Karpas-422 (cell line): ENCODE results near the gene CXCL17. TPM values are rescaled to one million over a fixed set of nuclear protein-coding genes. Genes with fewer than 3 reads are reported as not detected.

ENCODE experiments used
- DNase-seq: peaks from one replicate; pipeline ENCODE4 v3.0.0-alpha.2; 2015
- H2AFZ ChIP-seq: fragments of 200-600 bp; sonication (generic); 2 replicates; pipeline ENCODE4 v1.6.1; 2014; ENCODE audit warnings: antibody characterized with exemption, low read length, mixed read lengths
- H3K27ac ChIP-seq: fragments of 200-600 bp; sonication (generic); 2 replicates; pipeline ENCODE4 v1.5.1; 2014; ENCODE audit warnings: mild to moderate bottlenecking, low read length, moderate library complexity
- H3K27me3 ChIP-seq: fragments of 200-600 bp; sonication (generic); 2 replicates; pipeline ENCODE4 v1.6.1; 2014; ENCODE audit warnings: low read length, mixed read lengths
- H3K36me3 ChIP-seq: fragments of 200-600 bp; sonication (generic); 2 replicates; pipeline ENCODE4 v1.6.1; 2014; ENCODE audit warnings: low read length, mixed read lengths; ENCODE audit not compliant: insufficient read depth
- H3K4me1 ChIP-seq: fragments of 200-600 bp; sonication (generic); 2 replicates; pipeline ENCODE4 v1.6.1; 2014; ENCODE audit warnings: mild to moderate bottlenecking, low read length, mixed read lengths
- H3K4me2 ChIP-seq: fragments of 200-600 bp; sonication (generic); 2 replicates; pipeline ENCODE4 v1.6.1; 2014; ENCODE audit warnings: low read length, low read depth, mild to moderate bottlenecking; ENCODE audit not compliant: poor library complexity, severe bottlenecking
- H3K4me3 ChIP-seq: fragments of 200-600 bp; sonication (generic); 2 replicates; pipeline ENCODE4 v1.5.1; 2014; ENCODE audit warnings: mild to moderate bottlenecking, antibody characterized with exemption, low read length, mixed read lengths
- H3K79me2 ChIP-seq: fragments of 200-600 bp; sonication (generic); 2 replicates; pipeline ENCODE4 v1.6.1; 2014; ENCODE audit warnings: mild to moderate bottlenecking, low read length, mixed read lengths
- H3K9ac ChIP-seq: fragments of 200-600 bp; sonication (generic); 2 replicates; pipeline ENCODE4 v1.6.0; 2014; ENCODE audit warnings: low read length
- H3K9me2 ChIP-seq: fragments of 200-600 bp; sonication (generic), shearing (Covaris generic); replicated peaks from 2 replicates; pipeline ENCODE4 v1.6.0; 2014; ENCODE audit warnings: mild to moderate bottlenecking, low read length, moderate library complexity; ENCODE audit not compliant: insufficient read depth
- H3K9me3 ChIP-seq: fragments of 300-700, 200-600 bp; sonication (generic); 2 replicates; pipeline ENCODE4 v1.6.1; 2014; ENCODE audit warnings: low read length, mixed read lengths
- H4K20me1 ChIP-seq: fragments of 200-600 bp; sonication (generic); 2 replicates; pipeline ENCODE4 v1.6.1; 2014; ENCODE audit warnings: mild to moderate bottlenecking, antibody characterized with exemption, low read length, low read depth; ENCODE audit not compliant: insufficient read depth
- total RNA-seq: library from RNA; depleted of rRNA; stranded (reverse); fragments of >200 nt; shearing (Covaris generic); gene quantifications from 2 replicates; pipeline ENCODE4 v1.2.3, GENCODE V29; 2014; ENCODE audit warnings: low replicate concordance

CXCL17 gene
- total RNA-seq, 1 experiment from 2014 or later = not detected

DNA sequence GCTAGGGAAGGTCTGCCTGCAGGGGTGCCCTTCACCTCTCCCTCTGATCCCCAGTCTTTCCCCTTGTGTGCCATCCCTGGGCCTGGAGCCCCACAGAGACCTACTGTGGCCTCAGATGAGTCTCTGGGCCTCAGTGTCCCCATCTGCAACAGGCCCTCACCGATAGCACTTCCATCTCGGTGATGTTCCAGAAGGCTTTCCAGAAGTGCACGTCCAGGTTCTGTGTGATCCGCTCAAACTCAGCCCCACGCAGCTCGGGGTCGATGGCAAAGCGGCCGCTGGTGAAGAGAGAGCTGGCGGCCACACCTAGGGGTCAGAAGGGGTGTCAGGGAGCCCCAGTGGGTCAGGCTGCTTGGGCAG is 35.0 kb downstream of the CXCL17 start:
- Histone ChIP-seq H3K27ac (no peak overlapping the region), H3K27me3 (no peaks in the 10 kb centered on the region), H3K79me2 (0 out of 2 replicates have a peak, but pooled peaks cover 5% of the 10 kb centered on the region), H3K4me1 (peaks cover 1% of the 10 kb centered on the region), H2AFZ (no peak overlapping the region), H3K9me3 (no peaks in the 10 kb centered on the region), H3K9ac (no peak overlapping the region), H3K9me2 (no peaks in the 10 kb centered on the region), H3K4me2 (no peak overlapping the region), H3K36me3 (peaks cover 14% of the 10 kb centered on the region), H3K4me3 (no peak overlapping the region), H4K20me1 (peaks cover 15% of the 10 kb centered on the region; the same call in 1 of the 2 replicates)
- DNase-seq = no peak

- Histone ChIP-seq H2AFZ (no peak overlapping the region), H3K4me1 (peaks cover 6% of the 10 kb centered on the region), H3K4me2 (no peak overlapping the region), H3K4me3 (no peak overlapping the region), H4K20me1 (peaks cover 15% of the 10 kb centered on the region; the same call in 1 of the 2 replicates), H3K9me2 (no peaks in the 10 kb centered on the region), H3K9me3 (no peaks in the 10 kb centered on the region), H3K36me3 (peaks cover 14% of the 10 kb centered on the region), H3K79me2 (0 out of 2 replicates have a peak, but pooled peaks cover 5% of the 10 kb centered on the region), H3K27ac (no peak overlapping the region), H3K27me3 (no peaks in the 10 kb centered on the region), H3K9ac (no peak overlapping the region)
- DNase-seq = no peak
These were observed 35.5 kb downstream of the CXCL17 start for GRCh38 chr19:42407085-42407815.

DNA sequence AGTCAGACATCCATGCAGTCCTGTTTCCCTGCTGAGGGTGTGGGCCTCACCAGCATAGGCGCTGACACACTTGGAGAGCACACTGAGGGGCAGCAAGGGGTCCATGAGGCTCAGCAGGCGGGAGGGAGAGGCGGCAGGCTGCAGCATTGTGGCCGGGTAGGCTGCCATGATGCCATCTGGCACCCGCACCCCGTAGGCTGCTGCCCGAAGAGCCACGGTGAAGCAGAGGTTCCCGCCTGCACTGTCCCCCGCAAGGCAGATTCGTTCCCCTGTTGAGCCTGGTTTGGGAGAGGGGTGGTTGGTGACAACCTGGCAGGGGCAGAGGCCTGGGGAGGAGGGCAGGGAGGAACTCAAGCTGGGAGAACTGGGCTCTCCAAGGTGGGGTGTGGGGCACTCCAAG is 36.6 kb downstream of the CXCL17 start:
- no peak overlapping the region for H3K4me3 ChIP-seq
- H3K4me2 ChIP-seq = no peak overlapping the region
- no peak overlapping the region for H3K9ac ChIP-seq
- H3K4me1 ChIP-seq = peaks cover 17% of the 10 kb centered on the region
- H3K9me3 ChIP-seq = no peaks in the 10 kb centered on the region
- H2AFZ ChIP-seq = no peak overlapping the region
- no peaks in the 10 kb centered on the region for H3K9me2 ChIP-seq
- DNase-seq = no peak
- no peak overlapping the region for H3K27ac ChIP-seq
- H4K20me1 ChIP-seq = peaks cover 15% of the 10 kb centered on the region; the same call in 1 of the 2 replicates
- no peaks in the 10 kb centered on the region for H3K27me3 ChIP-seq
- peaks cover 14% of the 10 kb centered on the region for H3K36me3 ChIP-seq
- H3K79me2 ChIP-seq = no peaks in the 10 kb centered on the region

GRCh38 chr19:42403586-42403985 is 39.2 kb downstream of the CXCL17 start:
- peaks cover 18% of the 10 kb centered on the region for H3K4me1 ChIP-seq
- no peak overlapping the region for H2AFZ ChIP-seq
- no peak overlapping the region for H3K9ac ChIP-seq
- no peak overlapping the region for H3K4me3 ChIP-seq
- no peak overlapping the region for H3K4me2 ChIP-seq
- H3K9me2 ChIP-seq = no peaks in the 10 kb centered on the region
- no peak overlapping the region for H3K27ac ChIP-seq
- no peaks in the 10 kb centered on the region for H3K79me2 ChIP-seq
- no peaks in the 10 kb centered on the region for H3K27me3 ChIP-seq
- H3K36me3 ChIP-seq = peaks cover 14% of the 10 kb centered on the region
- DNase-seq = no peak
- no peaks in the 10 kb centered on the region for H3K9me3 ChIP-seq
- peaks cover 7% of the 10 kb centered on the region; the same call in 1 of the 2 replicates for H4K20me1 ChIP-seq

DNA sequence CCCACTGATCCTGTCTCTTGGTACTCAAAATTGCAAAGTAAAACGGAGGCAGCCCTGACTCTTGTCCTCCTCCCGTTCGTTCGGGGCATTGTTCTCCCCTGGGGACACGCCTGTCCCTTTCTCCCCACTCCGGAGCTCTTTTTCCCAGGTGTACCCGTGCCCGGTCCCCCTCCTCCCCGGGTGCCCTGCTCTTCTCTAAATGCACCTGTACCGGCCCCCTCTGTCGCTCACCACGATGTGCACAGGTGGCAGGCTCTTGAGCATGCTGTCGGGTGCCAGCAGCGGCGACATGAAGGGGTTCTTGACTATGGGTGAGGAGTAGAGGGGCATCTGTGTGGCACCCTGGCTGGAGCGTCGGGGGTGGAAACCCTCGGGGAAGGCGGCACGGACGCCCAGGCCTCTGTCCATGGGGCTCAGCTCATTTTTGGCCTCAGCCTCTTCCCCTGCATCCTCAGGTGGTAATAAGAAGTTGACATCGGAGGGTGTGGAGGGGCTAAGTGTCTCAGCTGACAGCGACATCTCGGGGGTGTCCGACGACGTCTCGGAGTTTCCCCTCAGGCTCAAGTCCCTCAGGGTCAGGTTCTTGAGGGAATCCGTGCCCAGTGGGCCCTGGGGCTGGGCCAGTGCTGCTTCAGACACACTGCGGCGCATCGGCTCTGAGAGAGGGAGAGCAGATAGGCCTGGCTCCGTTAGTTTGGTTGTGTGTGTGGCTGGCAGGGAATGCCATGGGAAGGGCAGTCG is 40.2 kb downstream of the CXCL17 start:
- H4K20me1 ChIP-seq = peaks cover 3% of the 10 kb centered on the region; the same call in 1 of the 2 replicates
- no peaks in the 10 kb centered on the region for H3K9me3 ChIP-seq
- no peaks in the 10 kb centered on the region for H3K27me3 ChIP-seq
- H3K79me2 ChIP-seq = peaks cover 5% of the 10 kb centered on the region
- H3K4me2 ChIP-seq = peak overlapping the region; percentile 65
- peak overlapping the region; percentile 70 for H3K9ac ChIP-seq
- no peak for DNase-seq
- H3K4me1 ChIP-seq = peaks cover 24% of the 10 kb centered on the region
- no peak overlapping the region for H2AFZ ChIP-seq
- no peaks in the 10 kb centered on the region for H3K9me2 ChIP-seq
- H3K36me3 ChIP-seq = peaks cover 10% of the 10 kb centered on the region
- peak overlapping the region; percentile 65 for H3K4me3 ChIP-seq
- H3K27ac ChIP-seq = no peak overlapping the region

DNA sequence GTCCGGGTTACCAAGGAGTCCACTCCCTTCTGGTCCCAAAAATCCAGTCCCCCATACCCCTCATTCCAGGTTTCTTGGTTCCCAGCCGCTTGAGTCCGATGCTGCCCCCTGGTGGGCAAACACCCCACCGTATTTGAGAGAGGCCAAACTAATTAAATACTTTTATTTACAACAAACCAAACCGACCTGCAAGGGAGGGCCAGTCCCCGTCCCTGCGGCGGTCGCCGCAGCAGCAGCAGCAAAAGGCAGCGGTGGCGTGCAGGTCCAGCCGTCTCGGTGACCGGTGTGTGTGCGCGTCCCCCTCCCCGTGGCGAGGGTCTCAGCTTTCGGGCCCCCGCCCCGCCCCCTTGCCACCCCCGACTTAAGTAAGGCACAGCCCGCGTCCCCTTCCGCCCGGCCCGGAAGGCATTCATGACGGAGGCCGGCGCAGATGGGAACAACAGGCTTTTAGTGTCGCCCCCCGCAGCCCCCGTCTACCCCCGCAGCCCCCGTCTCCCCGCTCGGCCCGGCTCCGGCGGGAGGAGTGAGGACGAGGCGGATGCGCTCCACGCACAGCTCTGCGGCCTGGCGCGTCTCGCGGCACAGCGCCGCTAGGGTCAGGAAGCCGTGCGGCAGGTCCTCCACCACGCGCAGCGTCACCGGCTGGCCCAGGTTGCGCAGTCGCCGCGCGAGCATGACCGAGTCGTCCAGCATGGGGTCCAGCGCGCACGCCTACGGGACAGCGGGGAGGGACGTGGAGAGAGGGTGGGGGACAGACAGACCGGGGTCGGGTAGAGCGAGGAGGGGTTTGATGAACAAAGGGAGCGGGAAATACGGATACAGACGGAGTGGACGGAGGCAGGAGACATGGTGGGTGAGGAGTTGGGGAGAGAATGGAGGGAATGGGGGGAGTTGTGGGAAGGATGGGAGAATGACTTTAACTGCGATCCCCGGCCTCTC is 41.1 kb downstream of the CXCL17 start:
- Histone ChIP-seq H2AFZ (no peak overlapping the region), H3K9ac (peak overlapping the region; percentile 70), H3K4me1 (peaks cover 29% of the 10 kb centered on the region), H3K79me2 (peaks cover 10% of the 10 kb centered on the region), H3K9me2 (no peaks in the 10 kb centered on the region), H4K20me1 (peaks cover 3% of the 10 kb centered on the region; the same call in 1 of the 2 replicates), H3K4me3 (peak overlapping the region; percentile 65), H3K27me3 (no peaks in the 10 kb centered on the region), H3K4me2 (peak overlapping the region; percentile 65), H3K36me3 (peaks cover 10% of the 10 kb centered on the region), H3K9me3 (no peaks in the 10 kb centered on the region), H3K27ac (peak overlapping the region; percentile 11; the same call in 1 of the 2 replicates)
- DNase-seq = peak; percentile 91

GRCh38 chr19:42400404-42400803 is 42.3 kb downstream of the CXCL17 start:
- Histone ChIP-seq H3K27ac (no peak overlapping the region), H3K4me3 (no peak overlapping the region), H3K4me1 (peaks cover 38% of the 10 kb centered on the region), H3K36me3 (peaks cover 6% of the 10 kb centered on the region), H3K27me3 (no peaks in the 10 kb centered on the region), H4K20me1 (peaks cover under 1% of the 10 kb centered on the region; the same call in 1 of the 2 replicates), H3K9me2 (no peaks in the 10 kb centered on the region), H3K9me3 (no peaks in the 10 kb centered on the region), H2AFZ (no peak overlapping the region), H3K9ac (no peak overlapping the region), H3K79me2 (peaks cover 10% of the 10 kb centered on the region), H3K4me2 (no peak overlapping the region)
- DNase-seq = peak; percentile 64
